HG03064 (cell line): ENCODE results near the gene LCE2D.
"Not testable (repeated sequence)": the region's sequence is repeated elsewhere in the genome, so short reads cannot be mapped to it uniquely, and the experiment has no call there.

ENCODE experiments used
- ATAC-seq: cut with Tn5 transposase; IDR thresholded peaks from one replicate; pipeline ENCODE4 v1.9.1; 2021; ENCODE audit warnings: low read depth; ENCODE audit not compliant: unreplicated experiment

LCE2D gene, protein sequence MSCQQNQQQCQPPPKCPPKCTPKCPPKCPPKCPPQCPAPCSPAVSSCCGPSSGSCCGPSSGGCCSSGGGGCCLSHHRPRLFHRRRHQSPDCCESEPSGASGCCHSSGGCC

DNA sequence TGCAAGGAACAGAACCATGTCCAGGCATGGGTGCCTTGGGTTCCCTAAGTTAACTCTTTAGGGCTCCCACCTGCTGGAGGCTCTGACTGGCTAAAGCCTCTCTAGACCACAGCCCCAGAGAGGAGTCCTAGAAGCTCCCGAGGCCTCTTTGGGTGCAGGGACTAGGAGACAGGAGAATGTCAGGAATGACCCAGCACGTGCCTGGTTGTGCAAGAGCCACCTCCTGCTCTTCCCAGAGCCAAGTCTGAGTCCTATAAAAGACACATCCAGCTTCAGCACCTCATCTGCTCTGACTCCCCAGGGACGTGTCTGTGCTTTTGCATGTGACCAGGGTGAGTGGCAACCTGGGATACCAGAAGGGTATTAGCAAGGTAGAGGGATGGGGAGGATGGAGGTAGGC, at the start of gene LCE2D:
Gene LCE2D, plus strand, starts transcription at position 283 of the 400 bp plus-strand sequence. CDS start 726 bp downstream, outside the sequence.
- no peak for ATAC-seq

DNA sequence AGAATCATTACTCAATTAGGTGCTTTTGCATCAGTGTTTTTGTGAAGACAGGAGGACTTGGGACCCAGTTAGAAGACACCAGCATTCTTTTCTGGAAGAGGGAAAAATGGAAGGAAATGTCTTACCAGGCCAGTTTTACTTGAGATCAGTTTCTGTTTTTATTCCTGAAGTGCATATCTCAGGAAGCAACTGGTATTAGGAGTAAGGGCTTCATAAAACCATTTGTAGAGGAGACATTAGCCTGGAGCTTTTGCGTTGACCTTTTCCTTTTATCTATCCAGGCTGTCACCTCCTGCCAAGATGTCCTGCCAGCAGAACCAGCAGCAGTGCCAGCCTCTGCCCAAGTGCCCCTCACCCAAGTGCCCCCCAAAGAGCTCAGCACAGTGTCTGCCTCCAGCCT, 49.7 kb upstream of the LCE2D start, which contains the start of gene LCE3B:
Gene LCE3B, plus strand, starts transcription at position 301 of the 400 bp plus-strand sequence. Its CDS starts 0 bp downstream, at position 301.
- no peak for ATAC-seq

DNA sequence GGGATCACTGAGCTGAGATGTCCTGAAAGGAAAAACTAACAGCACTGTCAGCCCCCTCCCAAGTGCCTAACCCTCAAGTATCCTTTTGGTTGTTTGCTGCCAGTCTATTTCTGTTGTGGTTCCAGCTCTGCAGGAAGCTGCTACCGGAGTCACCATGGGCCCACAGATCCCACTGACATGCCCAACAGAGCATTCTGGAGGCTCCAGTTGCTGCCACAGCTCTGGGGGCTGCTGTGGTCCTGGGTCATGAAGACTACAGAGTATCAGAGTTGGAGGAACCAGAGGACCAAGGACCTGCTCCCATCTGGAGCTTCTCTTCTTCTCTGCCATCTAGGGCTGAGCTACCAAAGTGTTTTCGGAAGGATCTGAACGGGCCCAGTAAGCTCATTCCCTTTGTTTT, 41.2 kb upstream of the LCE2D start:
- ATAC-seq: no peak

DNA sequence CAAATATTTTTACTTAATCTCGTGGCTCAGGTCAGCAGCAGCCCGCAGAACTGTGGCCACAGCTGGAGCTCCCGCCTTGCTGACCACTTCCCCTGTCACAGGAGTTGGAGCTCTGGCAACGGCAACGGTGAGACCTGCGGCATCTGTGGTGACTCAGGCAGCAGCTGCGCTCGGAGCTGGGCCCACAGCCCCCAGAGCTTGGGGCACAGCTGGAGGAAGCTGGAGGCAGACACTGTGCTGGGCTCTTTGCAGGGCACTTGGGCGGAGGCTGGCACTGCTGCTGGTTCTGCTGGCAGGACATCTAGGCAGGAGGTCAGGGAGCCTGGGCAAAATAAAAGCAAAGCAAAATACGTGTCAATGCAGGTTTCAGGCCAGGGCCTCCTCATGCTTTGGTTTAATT, 40.4 kb upstream of the LCE2D start, which contains the start of gene LCE3A:
Gene LCE3A, minus strand, starts transcription at position 301 of the 400 bp plus-strand sequence. Its CDS starts 0 bp downstream, at position 301.
- no peak for ATAC-seq

DNA sequence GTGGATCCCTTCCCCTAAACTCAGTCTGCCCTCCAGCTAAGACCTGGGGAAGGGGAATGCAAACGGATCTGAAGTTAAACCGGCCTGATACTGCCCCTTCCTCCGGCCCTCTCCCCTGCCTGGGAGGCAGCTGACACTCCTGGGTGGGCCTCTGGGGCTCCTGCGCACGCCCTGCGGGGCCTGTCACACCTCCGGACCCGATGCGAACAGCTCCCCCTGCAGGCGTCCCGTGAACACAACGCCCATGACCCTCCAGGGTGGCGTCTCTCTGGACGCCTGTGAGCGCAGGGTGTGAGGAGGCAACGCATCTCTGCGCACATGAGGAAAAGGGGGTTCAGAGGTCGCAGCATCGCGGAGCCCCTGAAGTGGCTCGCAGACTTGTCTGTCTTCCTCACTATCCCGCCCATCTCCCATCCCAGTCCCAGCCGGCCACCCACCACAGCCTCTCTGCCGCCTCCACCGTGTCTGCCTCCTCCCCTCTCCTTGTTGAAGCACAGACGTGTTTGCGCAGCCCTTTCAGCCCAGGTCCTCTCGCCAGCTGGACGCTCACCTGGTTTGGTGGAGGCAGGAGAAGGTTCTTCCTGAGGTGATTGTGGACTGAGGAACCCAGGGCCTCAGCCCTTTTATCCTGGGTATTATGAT, 39.9 kb upstream of the LCE2D start:
- ATAC-seq: no peak

DNA sequence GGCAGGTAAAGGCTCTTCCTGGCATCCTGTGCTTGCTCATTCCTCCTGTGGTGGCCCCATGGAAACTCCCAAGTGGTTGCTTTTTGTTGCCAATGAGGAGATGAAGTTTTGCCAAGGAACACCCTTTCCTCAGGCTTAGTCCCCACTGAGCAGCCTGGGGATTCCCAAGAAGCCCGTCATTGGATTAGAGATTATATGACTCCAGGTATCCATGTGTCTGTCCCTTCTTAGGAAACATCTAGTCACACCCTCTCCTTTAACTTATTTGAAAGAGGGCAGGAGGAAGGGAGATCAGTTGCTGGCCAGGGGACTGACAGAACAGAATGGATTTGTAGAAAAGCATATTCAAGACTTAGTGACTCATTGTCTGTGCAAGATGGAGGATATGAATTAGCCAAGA, 36.4 kb upstream of the LCE2D start:
- no peak for ATAC-seq

DNA sequence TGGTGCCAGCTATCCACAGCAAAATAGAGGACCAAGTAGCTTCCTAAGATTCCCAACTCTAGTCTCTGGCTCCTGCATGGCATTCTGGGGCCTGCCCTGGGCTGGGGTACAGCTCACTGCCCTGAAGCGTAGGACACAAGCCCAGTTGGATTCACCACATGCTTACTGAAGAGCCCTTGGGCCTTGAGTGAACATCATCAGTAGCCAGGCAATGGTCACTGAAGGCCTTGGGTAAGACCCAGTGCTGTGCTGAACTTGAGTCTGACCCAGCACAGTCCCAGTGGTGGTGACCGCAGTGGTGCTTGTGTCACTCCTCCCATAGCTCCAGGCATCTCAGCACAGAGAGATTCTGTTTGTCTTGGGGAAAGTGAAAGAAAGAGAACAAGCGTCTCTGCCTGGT, 32.6 kb upstream of the LCE2D start:
- no peak for ATAC-seq

DNA sequence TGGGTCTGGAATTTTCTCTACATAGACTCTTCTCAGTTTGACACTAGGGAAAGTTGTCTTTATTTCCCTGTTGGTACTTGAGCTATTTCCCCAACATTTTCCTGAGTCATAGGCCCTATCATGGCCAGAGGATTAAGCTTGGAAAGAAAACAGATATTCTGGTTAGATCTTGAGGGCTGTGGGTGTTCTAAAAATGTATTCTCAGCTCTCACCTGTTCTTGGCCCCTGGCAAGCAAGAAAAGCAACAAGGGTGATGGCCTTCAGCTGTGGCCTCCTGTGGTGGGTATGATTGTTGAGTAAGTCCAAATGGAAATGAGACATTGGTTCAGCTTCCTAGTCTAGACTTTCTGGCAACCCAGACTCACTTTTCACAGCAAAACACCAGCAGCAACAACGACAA, 22.8 kb upstream of the LCE2D start:
- ATAC-seq: no peak

DNA sequence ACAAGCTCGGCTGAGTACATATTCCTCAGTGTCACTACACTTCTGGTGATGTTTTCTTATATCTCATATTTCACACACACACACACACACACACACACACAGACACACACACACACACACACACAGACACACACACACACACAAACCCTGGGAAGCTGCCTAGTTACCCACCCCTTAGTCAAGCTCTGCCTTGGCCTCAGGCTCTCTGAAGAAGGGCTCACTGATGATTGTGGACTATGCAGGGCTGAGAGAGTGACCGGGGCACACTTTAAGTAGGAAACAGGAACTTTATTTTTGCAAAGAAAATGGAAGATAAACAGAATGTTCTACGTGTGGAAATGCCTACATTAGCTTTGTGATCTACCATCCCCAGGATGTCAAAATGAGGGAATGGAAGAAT, 19.2 kb upstream of the LCE2D start:
- ATAC-seq: no peak

DNA sequence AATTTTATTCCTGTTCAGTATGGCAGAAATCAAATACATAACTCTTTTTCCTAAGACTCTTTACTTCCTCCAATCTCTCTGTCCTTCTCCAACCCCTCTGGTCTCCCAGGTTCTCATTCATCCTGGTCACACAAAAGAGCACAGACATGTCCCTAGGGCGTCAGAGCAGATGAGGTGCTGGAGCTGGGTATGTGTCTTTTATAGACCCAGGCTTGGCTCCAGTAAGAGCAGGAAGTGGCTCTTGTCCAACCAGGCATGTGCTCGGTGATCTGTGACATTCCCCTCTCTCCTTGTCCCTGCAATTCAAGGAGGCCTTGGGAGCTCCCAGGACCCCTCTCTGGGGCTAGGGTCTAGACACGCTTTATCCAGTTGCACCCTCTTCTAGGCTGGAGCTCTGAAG, 18.0 kb upstream of the LCE2D start:
- no peak for ATAC-seq

DNA sequence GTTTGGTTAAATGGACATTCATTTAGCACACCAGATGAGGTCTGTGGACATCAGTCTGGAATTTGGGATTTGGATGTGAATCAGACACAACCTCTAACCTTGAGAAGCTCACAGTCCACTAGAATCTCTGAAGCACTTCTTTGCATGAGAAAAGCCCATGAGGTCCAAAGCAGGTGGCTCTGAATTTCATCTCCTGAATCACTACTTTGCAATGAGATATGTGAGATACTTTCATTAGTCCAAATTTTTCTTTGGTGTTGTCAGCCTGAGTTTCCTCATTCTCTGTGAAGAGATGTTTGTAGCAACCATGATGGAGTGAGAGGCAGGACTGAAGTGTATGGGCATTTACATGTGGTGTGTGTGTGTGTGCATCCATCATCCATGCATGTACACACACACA, 16.5 kb upstream of the LCE2D start:
- ATAC-seq: no peak

DNA sequence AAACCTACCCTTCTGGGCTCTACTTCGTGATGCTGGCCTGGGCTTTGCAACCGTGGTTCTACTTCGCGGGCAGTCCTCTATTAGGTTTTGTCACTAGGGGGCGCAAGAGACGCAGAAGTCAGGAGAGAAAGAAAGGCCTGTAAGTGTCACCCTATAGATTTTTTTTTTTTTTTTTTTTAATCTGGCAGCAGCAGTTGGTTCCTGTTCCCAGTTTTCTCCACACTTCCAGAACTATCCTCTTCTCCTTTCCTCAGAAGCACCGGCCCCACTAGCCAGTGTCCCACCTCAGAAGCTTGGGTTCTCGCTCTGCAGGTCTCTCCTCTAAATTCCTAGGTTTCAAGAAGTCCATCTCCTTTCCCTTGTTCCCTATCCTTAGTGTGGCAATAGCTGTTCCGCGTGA, 9.1 kb upstream of the LCE2D start:
- ATAC-seq: no peak

DNA sequence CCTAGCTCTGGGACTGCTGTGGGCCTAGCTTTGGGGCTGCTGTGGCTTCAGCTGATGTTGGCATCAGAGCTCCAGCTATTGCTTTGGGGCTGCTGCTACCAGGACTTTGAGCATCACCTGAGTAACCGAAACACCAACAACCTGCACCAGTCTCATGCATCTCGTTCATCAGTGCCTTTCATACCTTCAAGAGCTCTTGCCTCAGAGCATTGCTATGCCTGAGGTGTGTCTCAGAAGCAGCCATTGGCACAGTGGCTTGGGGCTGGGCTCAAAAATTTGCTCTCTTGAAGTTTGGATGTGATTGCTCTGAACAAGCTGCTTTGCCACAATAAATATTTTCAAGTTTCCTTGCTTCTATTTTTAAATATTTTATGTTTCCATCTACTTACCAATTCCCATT, 6.7 kb upstream of the LCE2D start:
- ATAC-seq: no peak

DNA sequence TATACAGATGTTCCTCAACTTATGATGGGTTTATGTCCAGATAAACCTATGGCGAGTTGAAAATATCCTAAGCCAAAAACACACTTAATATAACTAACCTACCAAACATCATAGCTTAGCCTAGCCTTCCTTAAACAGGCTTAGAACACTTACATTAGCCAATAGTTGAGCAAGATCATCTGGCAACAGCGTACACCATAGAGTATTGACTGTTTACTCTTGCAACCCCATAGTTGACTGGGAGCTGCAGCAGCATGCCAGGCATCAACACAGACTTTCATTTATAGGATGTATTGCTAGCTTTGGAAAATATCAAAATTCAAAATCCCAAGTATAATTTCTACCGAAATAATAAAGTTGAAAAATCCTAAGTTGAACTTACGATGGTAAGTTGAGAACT, 5.5 kb upstream of the LCE2D start:
- no peak for ATAC-seq

DNA sequence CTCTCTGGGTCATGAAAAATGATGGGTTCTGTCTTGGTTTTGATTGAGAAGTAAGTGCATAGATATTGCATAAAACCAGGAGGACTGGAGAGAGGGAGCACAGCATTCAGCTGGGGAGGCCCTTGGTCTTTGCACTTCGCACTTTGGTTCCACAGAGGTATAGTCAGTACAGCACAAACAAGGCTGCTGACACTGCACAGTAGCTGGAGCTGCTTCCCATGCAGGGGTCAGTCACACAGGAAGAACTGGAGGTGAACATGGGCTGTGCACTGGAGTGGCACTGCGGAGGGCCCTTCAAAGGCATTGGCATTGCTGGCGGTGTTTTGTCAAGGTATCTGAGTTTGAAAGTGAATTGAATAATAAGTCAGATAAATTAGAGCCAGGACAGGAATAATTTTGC, 4.5 kb upstream of the LCE2D start:
- no peak for ATAC-seq

DNA sequence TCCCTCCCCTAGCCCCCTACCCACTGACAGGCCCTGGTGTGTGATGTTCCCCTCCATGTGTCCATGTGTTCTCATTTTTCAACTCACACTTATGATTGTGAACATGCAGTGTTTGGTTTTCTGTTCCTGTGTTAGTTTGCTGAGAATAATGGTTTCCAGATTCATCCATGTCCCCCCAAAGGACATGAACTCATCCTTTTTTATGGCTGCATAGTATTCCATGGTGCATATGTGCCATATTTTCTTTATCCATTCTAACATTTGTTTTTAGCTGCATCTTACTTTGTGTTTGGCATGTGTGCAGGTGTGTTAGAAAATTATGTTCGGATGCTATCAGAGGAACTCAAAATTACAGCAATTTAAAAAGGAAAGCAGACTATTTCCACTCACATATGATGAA, 3.0 kb downstream of the LCE2D start:
- ATAC-seq: not testable (repeated sequence)

DNA sequence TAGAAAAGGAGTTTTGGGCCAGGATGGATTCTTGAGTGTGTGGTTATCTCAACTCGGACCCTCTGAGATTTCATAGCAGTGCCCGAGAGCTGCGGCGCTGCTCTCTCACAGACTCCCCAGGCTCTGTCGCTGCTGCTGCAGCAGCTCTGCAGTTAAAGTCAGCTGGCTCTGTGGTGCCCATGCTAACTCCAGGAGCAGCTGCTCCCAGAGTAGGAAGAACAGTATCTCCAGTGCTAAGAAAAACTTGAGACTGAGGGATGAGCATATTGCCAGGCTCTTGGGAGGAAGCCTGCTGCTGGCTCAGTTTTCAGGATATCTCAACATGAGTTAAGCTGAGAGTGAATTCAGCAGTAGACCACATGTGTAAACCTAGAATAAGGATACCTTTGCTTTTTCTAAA, 4.5 kb downstream of the LCE2D start:
- no peak for ATAC-seq

DNA sequence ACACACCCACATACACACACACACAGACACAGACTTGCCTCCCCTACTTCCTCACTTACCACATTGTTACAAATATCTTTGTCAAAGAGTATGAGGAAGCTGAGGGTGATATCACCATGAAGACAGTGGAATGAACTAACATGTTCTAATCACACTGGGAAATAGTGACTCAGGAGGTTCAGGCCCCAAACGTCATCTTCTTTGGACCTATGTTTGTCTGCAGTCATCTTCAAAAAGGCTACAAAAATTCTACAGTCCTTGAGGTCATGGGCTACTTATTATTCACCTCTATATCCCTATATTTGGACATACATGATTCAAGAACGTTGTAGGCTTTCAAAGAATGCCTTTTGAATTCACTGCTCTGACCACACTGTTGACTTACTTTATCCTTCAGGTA, 9.8 kb downstream of the LCE2D start:
- ATAC-seq: no peak

DNA sequence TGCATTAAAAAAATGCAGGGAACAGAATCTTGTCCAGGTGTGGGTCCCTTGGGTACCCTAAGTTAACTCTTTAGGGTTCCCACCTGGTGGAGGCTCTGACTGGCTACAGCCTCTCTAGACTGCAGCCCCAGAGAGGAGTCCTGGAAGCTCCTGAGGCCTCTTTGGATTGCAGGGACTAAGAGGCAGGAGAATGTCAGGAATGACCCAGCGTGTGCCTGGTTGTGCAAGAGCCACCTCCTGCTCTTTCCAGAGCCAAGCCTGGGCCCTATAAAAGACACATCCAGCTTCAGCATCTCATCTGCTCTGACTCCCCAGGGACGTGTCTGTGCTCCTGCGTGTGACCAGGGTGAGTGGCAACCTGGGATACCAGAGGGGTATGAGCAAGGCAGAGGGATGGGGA, 11.8 kb downstream of the LCE2D start, which contains the start of gene LCE2C:
Gene LCE2C, plus strand, starts transcription at position 297 of the 400 bp plus-strand sequence. CDS start 737 bp downstream, outside the sequence.
- not testable (repeated sequence) for ATAC-seq

DNA sequence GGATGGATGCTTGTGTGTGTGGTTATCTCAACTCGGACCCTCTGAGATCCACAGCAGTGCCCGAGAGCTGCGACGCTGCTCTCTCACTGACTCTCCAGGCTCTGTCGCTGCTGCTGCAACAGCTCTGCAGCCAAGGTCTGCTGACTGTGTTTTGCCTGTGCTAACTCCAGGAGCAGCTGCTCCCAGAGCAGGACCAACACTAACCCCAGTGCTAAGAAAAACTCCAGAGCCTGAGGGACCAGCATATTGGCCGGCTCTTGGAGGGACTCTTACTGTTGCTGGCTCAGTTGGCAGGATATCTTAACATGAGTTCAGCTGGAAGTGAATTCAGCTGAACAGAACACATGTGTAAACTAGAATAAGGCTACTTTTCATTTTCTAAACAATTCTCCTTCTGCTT, 16.3 kb downstream of the LCE2D start:
- ATAC-seq: no peak

DNA sequence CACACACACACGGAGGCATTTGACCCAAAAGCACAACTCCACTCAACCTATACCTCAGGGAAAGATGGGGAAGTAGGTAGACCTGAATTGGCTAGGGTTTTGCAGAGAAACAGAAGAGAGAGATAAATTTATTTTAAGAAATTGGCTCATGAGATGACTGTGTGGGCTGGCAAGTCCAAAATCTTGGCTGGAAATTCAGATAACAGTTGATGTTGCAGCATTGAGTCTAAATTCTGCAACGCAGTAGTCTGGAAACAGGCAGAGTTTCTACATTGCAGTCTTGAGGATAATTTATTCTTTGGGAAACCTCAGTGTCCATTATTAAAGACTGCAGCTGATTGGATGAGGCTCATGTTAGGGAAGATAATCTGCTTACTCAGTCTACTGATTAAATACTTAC, 18.4 kb downstream of the LCE2D start:
- ATAC-seq: no peak

DNA sequence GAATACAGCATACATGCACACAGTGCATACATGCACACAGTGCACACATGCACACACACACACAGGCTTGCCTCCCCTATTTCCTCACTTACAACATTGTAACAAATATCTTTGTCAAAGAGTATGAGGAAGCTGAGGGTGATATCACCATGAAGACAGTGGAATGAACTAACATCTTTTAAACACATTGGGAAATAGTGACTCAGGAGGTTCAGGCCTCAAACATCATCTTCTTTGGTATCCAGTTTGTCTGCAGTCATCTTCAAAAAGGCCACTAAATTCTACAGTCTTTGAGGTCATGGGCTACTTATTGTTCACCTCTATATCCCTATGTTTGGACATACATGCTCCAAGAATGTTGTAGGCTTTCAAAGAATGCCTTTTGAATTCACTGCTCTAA, 20.7 kb downstream of the LCE2D start:
- no peak for ATAC-seq
